ENCODE measurements around the gene DLEU7. TPM values are rescaled to one million over a fixed set of nuclear protein-coding genes. Genes with fewer than 3 reads are reported as not detected.

The DLEU7 gene
- polyA plus RNA-seq, 1 donor (not counting 4 experiments of a cell fraction or from before 2014, with no cell fraction given), result not detected

GRCh38 chr13:50864492-50864891, 21.0 kb upstream of the DLEU7 start:
- DNase-seq (ENCODE audit: low read depth, low spot score) (no peak), FAIRE-seq (no peak)
- Histone ChIP-seq H3K9me3 (ENCODE audit: control insufficient read depth, low read depth, low read length) (peaks cover 2% of the 10 kb centered on the region), H3K4me3 (ENCODE audit: control insufficient read depth in 2 of 3, extremely low read depth in 1 of 3, insufficient read depth in 2 of 3, low read depth in 1 of 3, low read length in 3 of 3) (no peak overlapping the region), H3K36me3 (ENCODE audit: control insufficient read depth in 2 of 2, extremely low read depth in 1 of 2, insufficient read depth in 2 of 2, low read length in 2 of 2) (no peaks in the 10 kb centered on the region), H3K27me3 (ENCODE audit: control insufficient read depth, extremely low read depth, insufficient read depth, low read length) (no peaks in the 10 kb centered on the region), H3K4me2 (ENCODE audit: control insufficient read depth, extremely low read depth, insufficient read depth, low read depth, low read length) (no peak overlapping the region), H2AFZ (ENCODE audit: control insufficient read depth, low read length) (no peak overlapping the region), H3K79me2 (ENCODE audit: control insufficient read depth, insufficient read depth, low read length) (no peaks in the 10 kb centered on the region), H3K4me1 (ENCODE audit: control insufficient read depth, extremely low read depth, insufficient read depth, low read length) (no peaks in the 10 kb centered on the region), H4K20me1 (ENCODE audit: control insufficient read depth, extremely low read depth, insufficient read depth, low read length) (no peaks in the 10 kb centered on the region), H3K9me1 (ENCODE audit: control insufficient read depth, extremely low read depth, insufficient read depth, low read length) (no peaks in the 10 kb centered on the region), H3K9ac (ENCODE audit: control insufficient read depth, extremely low read depth, insufficient read depth, low read length) (no peak overlapping the region), H3K27ac (ENCODE audit: control insufficient read depth, insufficient read depth, low read length) (no peak overlapping the region)
- TF ChIP-seq, protein P1, sequence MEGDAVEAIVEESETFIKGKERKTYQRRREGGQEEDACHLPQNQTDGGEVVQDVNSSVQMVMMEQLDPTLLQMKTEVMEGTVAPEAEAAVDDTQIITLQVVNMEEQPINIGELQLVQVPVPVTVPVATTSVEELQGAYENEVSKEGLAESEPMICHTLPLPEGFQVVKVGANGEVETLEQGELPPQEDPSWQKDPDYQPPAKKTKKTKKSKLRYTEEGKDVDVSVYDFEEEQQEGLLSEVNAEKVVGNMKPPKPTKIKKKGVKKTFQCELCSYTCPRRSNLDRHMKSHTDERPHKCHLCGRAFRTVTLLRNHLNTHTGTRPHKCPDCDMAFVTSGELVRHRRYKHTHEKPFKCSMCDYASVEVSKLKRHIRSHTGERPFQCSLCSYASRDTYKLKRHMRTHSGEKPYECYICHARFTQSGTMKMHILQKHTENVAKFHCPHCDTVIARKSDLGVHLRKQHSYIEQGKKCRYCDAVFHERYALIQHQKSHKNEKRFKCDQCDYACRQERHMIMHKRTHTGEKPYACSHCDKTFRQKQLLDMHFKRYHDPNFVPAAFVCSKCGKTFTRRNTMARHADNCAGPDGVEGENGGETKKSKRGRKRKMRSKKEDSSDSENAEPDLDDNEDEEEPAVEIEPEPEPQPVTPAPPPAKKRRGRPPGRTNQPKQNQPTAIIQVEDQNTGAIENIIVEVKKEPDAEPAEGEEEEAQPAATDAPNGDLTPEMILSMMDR (optimal IDR thresholded peaks at IDR 0.05 in 1 of 3, IDR thresholded peaks at IDR 0.05 in 1 of 3, conservative IDR thresholded peaks at IDR 0.05 in 1 of 3; ENCODE audit: extremely low read depth in 1 of 3, insufficient read depth in 2 of 3, low read length in 3 of 3), result no peak
- TF ChIP-seq EZH2 (IDR thresholded peaks at IDR 0.05; ENCODE audit: low read length), result no peak
- dilution Hi-C loops (cut with MboI; ENCODE audit: extremely low pct_ligation_motif_present, low sequenced_read_pairs), result no loop called here

GRCh38 chr13:50855681-50856080, 12.2 kb upstream of the DLEU7 start:
- H3K36me3 ChIP-seq (ENCODE audit: control insufficient read depth in 2 of 2, extremely low read depth in 1 of 2, insufficient read depth in 2 of 2, low read length in 2 of 2), result no peaks in the 10 kb centered on the region
- dilution Hi-C loops (cut with MboI; ENCODE audit: extremely low pct_ligation_motif_present, low sequenced_read_pairs), result no loop called here
- no peak overlapping the region for H3K27ac ChIP-seq (ENCODE audit: control insufficient read depth, insufficient read depth, low read length)
- no peak overlapping the region for H3K9ac ChIP-seq (ENCODE audit: control insufficient read depth, extremely low read depth, insufficient read depth, low read length)
- no peaks in the 10 kb centered on the region for H3K79me2 ChIP-seq (ENCODE audit: control insufficient read depth, insufficient read depth, low read length)
- FAIRE-seq (no peak), DNase-seq (ENCODE audit: low read depth, low spot score) (no peak)
- H3K9me1 ChIP-seq (ENCODE audit: control insufficient read depth, extremely low read depth, insufficient read depth, low read length), result no peaks in the 10 kb centered on the region
- TF ChIP-seq, protein P1 (optimal IDR thresholded peaks at IDR 0.05 in 1 of 3, IDR thresholded peaks at IDR 0.05 in 1 of 3, conservative IDR thresholded peaks at IDR 0.05 in 1 of 3; ENCODE audit: extremely low read depth in 1 of 3, insufficient read depth in 2 of 3, low read length in 3 of 3), result no peak
- TF ChIP-seq EZH2 (IDR thresholded peaks at IDR 0.05; ENCODE audit: low read length), result no peak
- H3K4me2 ChIP-seq (ENCODE audit: control insufficient read depth, extremely low read depth, insufficient read depth, low read depth, low read length), result no peak overlapping the region
- H3K4me1 ChIP-seq (ENCODE audit: control insufficient read depth, extremely low read depth, insufficient read depth, low read length), result no peaks in the 10 kb centered on the region
- no peak overlapping the region for H3K4me3 ChIP-seq (ENCODE audit: control insufficient read depth in 2 of 3, extremely low read depth in 1 of 3, insufficient read depth in 2 of 3, low read depth in 1 of 3, low read length in 3 of 3)
- H3K27me3 ChIP-seq (ENCODE audit: control insufficient read depth, extremely low read depth, insufficient read depth, low read length), result peaks cover 16% of the 10 kb centered on the region
- H2AFZ ChIP-seq (ENCODE audit: control insufficient read depth, low read length), result no peak overlapping the region
- H4K20me1 ChIP-seq (ENCODE audit: control insufficient read depth, extremely low read depth, insufficient read depth, low read length), result no peaks in the 10 kb centered on the region
- no peaks in the 10 kb centered on the region for H3K9me3 ChIP-seq (ENCODE audit: control insufficient read depth, low read depth, low read length)
